Measurements from ENCODE around the gene GALNT2.

GRCh38 chr1:230152999-230153398 is 86.0 kb downstream of the GALNT2 start:
- no peak for TF ChIP-seq CTCF (IDR thresholded peaks at IDR 0.05)
- TF ChIP-seq POLR2A (IDR thresholded peaks at IDR 0.05), result no peak
